NT2/D1 (cell line): ENCODE data around the gene KRTAP4-16.

Source experiments
- SUZ12 ChIP-seq: IDR thresholded peaks from 2 replicates; pipeline ENCODE4 v1.6.1; 2011; ENCODE audit not compliant: insufficient read length, insufficient read depth; ENCODE audit errors: extremely low read depth
- YY1 ChIP-seq: IDR thresholded peaks from 2 replicates; pipeline ENCODE4 v1.6.1; 2011; ENCODE audit not compliant: insufficient read length, insufficient read depth
- ZNF274 ChIP-seq: IDR thresholded peaks from 2 replicates; pipeline ENCODE4 v1.6.1; 2011; ENCODE audit warnings: mild to moderate bottlenecking, low read depth, low read length

GRCh38 chr17:41101586-41102259, at the start of gene KRTAP4-16:
- TF ChIP-seq YY1 (no peak), ZNF274 (no peak), SUZ12 (no peak)
